MM.1S (cell line): ENCODE data around the gene SERPINF2.
"Not testable (repeated sequence)": the region's sequence is repeated elsewhere in the genome, so short reads cannot be mapped to it uniquely, and the experiment has no call there.

Source experiments
- DNase-seq: peaks from one replicate; pipeline ENCODE4 v3.0.0-alpha.2; 2015
- H2AFZ ChIP-seq: fragments of 300-600 bp; sonication (generic); 2 replicates; pipeline ENCODE4 v1.6.0; 2016; ENCODE audit warnings: antibody characterized with exemption, low read length
- H3F3A ChIP-seq: fragments of 300-600 bp; sonication (generic); 2 replicates; pipeline ENCODE4 v1.6.1; 2016; ENCODE audit warnings: mild to moderate bottlenecking, antibody characterized with exemption, low read length, moderate library complexity, mixed read lengths; ENCODE audit not compliant: insufficient read depth
- H3K27ac ChIP-seq: fragments of 300-600 bp; sonication (generic); 2 replicates; pipeline ENCODE4 v1.5.1; 2016; ENCODE audit warnings: mild to moderate bottlenecking, low read length
- H3K27me3 ChIP-seq: fragments of 300-600 bp; sonication (generic); replicated peaks from 2 replicates; pipeline ENCODE4 v1.6.0; 2016; ENCODE audit warnings: low read length; ENCODE audit not compliant: insufficient read depth
- H3K36me3 ChIP-seq: fragments of 300-600 bp; sonication (generic); replicated peaks from 2 replicates; pipeline ENCODE4 v1.6.1; 2016; ENCODE audit warnings: mild to moderate bottlenecking, low read length, mixed read lengths; ENCODE audit not compliant: insufficient read depth
- H3K4me1 ChIP-seq: fragments of 300-600 bp; sonication (generic); 2 replicates; pipeline ENCODE4 v1.6.1; 2016; ENCODE audit warnings: low read length, mixed read lengths
- H3K4me2 ChIP-seq: fragments of 300-600 bp; sonication (generic); 2 replicates; pipeline ENCODE4 v1.6.0; 2016; ENCODE audit warnings: low read depth, low read length
- H3K4me3 ChIP-seq: fragments of 300-600 bp; sonication (generic); 2 replicates; pipeline ENCODE4 v1.5.1; 2016; ENCODE audit warnings: low read length, mixed read lengths
- H3K79me2 ChIP-seq: fragments of 300-600 bp; sonication (generic); 2 replicates; pipeline ENCODE4 v1.6.1; 2016; ENCODE audit warnings: mixed run types, low read length, mixed read lengths
- H3K9ac ChIP-seq: fragments of 300-600 bp; sonication (generic); 2 replicates; pipeline ENCODE4 v1.6.1; 2016; ENCODE audit warnings: low read length, mixed read lengths
- H3K9me2 ChIP-seq: fragments of 300-600 bp; sonication (generic); replicated peaks from 2 replicates; pipeline ENCODE4 v1.6.1; 2016; ENCODE audit warnings: mild to moderate bottlenecking, low read length, mixed read lengths; ENCODE audit not compliant: insufficient read depth
- H3K9me3 ChIP-seq: fragments of 300-600 bp; sonication (generic); replicated peaks from 2 replicates; pipeline ENCODE4 v1.6.1; 2016; ENCODE audit warnings: mild to moderate bottlenecking, low read length, mixed read lengths; ENCODE audit not compliant: insufficient read depth
- H4K20me1 ChIP-seq: fragments of 300-600 bp; sonication (generic); 2 replicates; pipeline ENCODE4 v1.6.1; 2016; ENCODE audit warnings: mild to moderate bottlenecking, low read length, moderate library complexity, mixed read lengths; ENCODE audit not compliant: insufficient read depth
- EZH2 ChIP-seq: fragments of 300-600 bp; sonication (generic); optimal IDR thresholded peaks from 2 replicates; pipeline ENCODE3; 2017; ENCODE audit warnings: low read depth, mild to moderate bottlenecking, antibody characterized with exemption, low read length, mixed read lengths
- EZH2phosphoT487 ChIP-seq: fragments of 300-600 bp; sonication (generic); IDR thresholded peaks from 2 replicates; pipeline ENCODE4 v1.6.1; 2018; ENCODE audit warnings: antibody characterized with exemption, low read length
- TF ChIP-seq, protein P1 (sequence below): fragments of 300-600 bp; sonication (generic); IDR thresholded peaks from 2 replicates; pipeline ENCODE4 v1.5.1; 2016; ENCODE audit warnings: antibody characterized with exemption, low read length, mixed read lengths

SERPINF2 gene

DNA sequence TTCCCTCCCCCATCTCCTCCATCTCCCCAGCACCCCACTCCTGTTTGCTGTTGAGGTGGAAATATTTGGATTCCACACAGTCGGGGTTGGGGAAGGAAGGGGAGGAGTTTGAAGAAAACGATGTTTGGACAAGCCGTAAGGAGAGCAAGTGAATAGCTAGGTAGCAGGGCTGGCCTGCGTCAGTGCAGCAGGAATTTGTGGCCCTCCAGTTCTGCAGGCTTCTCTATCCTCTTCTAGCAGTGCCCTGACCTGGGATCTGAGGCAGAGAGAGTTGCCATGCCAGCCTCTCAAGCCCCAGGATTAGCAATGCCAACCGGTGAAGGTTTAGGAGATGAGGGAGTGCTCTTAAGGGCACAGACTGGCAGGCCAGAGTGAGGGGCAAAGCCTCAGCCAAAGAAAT, 45.0 kb upstream of the SERPINF2 start:
- TF ChIP-seq EZH2phosphoT487 (no peak), EZH2 (no peak)
- TF ChIP-seq, protein P1, sequence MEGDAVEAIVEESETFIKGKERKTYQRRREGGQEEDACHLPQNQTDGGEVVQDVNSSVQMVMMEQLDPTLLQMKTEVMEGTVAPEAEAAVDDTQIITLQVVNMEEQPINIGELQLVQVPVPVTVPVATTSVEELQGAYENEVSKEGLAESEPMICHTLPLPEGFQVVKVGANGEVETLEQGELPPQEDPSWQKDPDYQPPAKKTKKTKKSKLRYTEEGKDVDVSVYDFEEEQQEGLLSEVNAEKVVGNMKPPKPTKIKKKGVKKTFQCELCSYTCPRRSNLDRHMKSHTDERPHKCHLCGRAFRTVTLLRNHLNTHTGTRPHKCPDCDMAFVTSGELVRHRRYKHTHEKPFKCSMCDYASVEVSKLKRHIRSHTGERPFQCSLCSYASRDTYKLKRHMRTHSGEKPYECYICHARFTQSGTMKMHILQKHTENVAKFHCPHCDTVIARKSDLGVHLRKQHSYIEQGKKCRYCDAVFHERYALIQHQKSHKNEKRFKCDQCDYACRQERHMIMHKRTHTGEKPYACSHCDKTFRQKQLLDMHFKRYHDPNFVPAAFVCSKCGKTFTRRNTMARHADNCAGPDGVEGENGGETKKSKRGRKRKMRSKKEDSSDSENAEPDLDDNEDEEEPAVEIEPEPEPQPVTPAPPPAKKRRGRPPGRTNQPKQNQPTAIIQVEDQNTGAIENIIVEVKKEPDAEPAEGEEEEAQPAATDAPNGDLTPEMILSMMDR = no peak
- H2AFZ ChIP-seq = no peak overlapping the region
- no peak overlapping the region for H3K4me2 ChIP-seq

DNA sequence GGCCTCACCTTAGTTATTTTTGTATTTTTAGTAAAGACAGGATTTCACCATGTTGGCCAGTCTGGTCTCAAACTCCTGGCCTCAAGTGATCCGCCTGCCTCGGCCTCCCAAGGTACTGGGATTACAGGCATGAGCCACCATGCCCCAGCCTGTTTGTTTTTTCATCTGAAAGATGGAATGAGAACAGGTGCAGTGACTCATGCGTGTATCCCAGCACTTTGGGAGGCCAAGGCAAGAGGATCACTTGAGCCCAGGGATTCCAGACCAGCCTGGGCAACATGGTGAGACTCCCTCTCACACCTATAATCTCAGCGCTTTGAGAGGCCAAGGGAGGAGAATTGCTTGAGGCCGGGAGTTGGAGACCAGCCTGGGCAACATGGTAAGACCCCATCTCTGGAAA, 42.8 kb upstream of the SERPINF2 start:
- H3K9me2 ChIP-seq, H3K79me2 ChIP-seq, H3K9me3 ChIP-seq, H3K4me3 ChIP-seq, H3K4me1 ChIP-seq, H3K4me2 ChIP-seq, H3F3A ChIP-seq, H2AFZ ChIP-seq, H3K9ac ChIP-seq, H3K27ac ChIP-seq, DNase-seq, H3K36me3 ChIP-seq, H4K20me1 ChIP-seq, H3K27me3 ChIP-seq: not testable (repeated sequence)

More for the DNA sequence above, 45.0 kb upstream of the SERPINF2 start:
- no peak for DNase-seq
- Histone ChIP-seq H3K4me3 (no peak overlapping the region), H3K4me1 (no peaks in the 10 kb centered on the region), H3K9me2 (no peaks in the 10 kb centered on the region), H3K9me3 (no peaks in the 10 kb centered on the region), H3K27me3 (peaks cover 2% of the 10 kb centered on the region; the same call in 1 of the 2 replicates), H3K27ac (no peak overlapping the region), H3K36me3 (no peaks in the 10 kb centered on the region), H3K9ac (no peak overlapping the region), H3K79me2 (no peaks in the 10 kb centered on the region), H4K20me1 (no peaks in the 10 kb centered on the region), H3F3A (no peaks in the 10 kb centered on the region)

DNA sequence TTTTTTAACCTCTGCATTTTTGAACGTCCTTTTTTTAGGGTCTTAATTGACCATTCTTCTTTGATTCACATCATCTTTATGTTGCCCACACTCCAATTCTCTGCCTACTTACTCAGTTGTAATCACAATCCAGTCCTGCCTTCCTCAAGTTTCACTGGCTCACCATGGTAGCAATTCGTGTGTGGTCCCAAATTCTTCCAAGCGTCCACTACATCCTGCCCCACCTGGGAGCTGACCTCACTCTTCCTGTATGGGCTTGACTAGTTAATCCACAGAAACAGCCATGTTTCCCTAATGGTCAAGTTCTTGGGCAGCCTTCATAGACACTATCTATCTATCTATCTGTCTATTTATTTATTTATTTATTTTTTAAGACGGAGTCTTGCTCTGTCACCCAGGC, 39.6 kb upstream of the SERPINF2 start:
- H3K9ac ChIP-seq = no peak overlapping the region
- no peak overlapping the region for H3K27ac ChIP-seq
- TF ChIP-seq EZH2 = no peak
- TF ChIP-seq EZH2phosphoT487 = no peak
- TF ChIP-seq, protein P1 = no peak

DNA sequence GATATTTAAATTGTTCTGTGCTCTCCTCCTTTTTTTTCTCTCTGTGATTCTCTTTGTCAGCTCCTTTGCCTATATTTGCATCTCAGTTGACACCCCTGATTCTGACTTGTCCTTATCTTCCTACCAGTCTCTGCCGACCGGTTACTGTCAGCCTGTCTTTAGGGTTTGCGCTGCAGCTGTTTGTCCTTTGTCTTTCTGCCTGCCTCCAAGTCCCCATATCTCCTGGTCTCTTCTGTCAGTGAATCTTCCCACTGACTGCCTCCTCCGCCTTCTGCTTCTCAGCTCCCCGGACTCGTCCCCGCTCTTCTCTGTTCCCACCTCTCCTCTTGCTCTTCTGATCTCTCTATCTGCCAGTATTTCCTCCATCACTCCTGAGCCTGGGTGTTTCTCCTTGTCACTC, 37.7 kb upstream of the SERPINF2 start:
- H3K9ac ChIP-seq = no peak overlapping the region
- H3K4me3 ChIP-seq = no peak overlapping the region
- no peaks in the 10 kb centered on the region for H4K20me1 ChIP-seq
- no peak overlapping the region for H3K27ac ChIP-seq
- H3K4me2 ChIP-seq = no peak overlapping the region
- H2AFZ ChIP-seq = no peak overlapping the region
- H3F3A ChIP-seq = 0 out of 2 replicates have a peak, but pooled peaks cover 2% of the 10 kb centered on the region
- no peak for DNase-seq
- H3K79me2 ChIP-seq = no peaks in the 10 kb centered on the region
- TF ChIP-seq EZH2 (no peak), EZH2phosphoT487 (no peak)
- TF ChIP-seq, protein P1 = no peak
- H3K9me2 ChIP-seq = no peaks in the 10 kb centered on the region
- H3K36me3 ChIP-seq = no peaks in the 10 kb centered on the region
- H3K27me3 ChIP-seq = peaks cover 23% of the 10 kb centered on the region
- no peaks in the 10 kb centered on the region for H3K4me1 ChIP-seq
- no peaks in the 10 kb centered on the region for H3K9me3 ChIP-seq

More for the DNA sequence above, 39.6 kb upstream of the SERPINF2 start:
- peaks cover 22% of the 10 kb centered on the region for H3K27me3 ChIP-seq
- no peaks in the 10 kb centered on the region for H3K79me2 ChIP-seq
- 0 out of 2 replicates have a peak, but pooled peaks cover 2% of the 10 kb centered on the region for H3F3A ChIP-seq
- no peaks in the 10 kb centered on the region for H3K4me1 ChIP-seq
- no peak overlapping the region for H3K4me2 ChIP-seq
- H4K20me1 ChIP-seq = no peaks in the 10 kb centered on the region
- H3K4me3 ChIP-seq = no peak overlapping the region
- no peaks in the 10 kb centered on the region for H3K36me3 ChIP-seq
- no peaks in the 10 kb centered on the region for H3K9me3 ChIP-seq
- no peak for DNase-seq
- H2AFZ ChIP-seq = no peak overlapping the region
- H3K9me2 ChIP-seq = no peaks in the 10 kb centered on the region
